NK-92 (cell line): ENCODE results near the gene IL15.

Experiments used
- DNase-seq: peaks from one replicate; lab custom pipeline; 2025; ENCODE audit not compliant: unreplicated experiment; lab: John Stamatoyannopoulos, UW

Gene IL15

DNA sequence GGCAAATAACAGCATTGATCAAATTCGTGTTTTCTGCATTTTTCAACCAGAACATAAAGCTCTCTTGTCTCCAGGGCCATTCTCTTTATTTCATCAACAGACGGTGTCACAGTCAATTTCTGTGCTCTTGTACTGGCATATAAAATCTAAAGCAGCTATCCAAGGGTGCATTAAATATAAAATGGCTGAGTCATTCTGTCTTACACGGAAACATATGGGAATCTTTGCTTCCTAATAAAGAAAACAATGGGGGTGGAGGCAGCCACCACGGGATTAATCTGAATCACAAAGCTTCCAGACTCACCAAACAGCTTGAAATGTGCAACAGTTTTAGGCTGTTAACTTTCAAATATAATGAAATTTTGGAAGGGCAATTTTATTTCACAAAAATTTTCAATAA, 132.6 kb downstream of the IL15 start:
- no peak for DNase-seq

DNA sequence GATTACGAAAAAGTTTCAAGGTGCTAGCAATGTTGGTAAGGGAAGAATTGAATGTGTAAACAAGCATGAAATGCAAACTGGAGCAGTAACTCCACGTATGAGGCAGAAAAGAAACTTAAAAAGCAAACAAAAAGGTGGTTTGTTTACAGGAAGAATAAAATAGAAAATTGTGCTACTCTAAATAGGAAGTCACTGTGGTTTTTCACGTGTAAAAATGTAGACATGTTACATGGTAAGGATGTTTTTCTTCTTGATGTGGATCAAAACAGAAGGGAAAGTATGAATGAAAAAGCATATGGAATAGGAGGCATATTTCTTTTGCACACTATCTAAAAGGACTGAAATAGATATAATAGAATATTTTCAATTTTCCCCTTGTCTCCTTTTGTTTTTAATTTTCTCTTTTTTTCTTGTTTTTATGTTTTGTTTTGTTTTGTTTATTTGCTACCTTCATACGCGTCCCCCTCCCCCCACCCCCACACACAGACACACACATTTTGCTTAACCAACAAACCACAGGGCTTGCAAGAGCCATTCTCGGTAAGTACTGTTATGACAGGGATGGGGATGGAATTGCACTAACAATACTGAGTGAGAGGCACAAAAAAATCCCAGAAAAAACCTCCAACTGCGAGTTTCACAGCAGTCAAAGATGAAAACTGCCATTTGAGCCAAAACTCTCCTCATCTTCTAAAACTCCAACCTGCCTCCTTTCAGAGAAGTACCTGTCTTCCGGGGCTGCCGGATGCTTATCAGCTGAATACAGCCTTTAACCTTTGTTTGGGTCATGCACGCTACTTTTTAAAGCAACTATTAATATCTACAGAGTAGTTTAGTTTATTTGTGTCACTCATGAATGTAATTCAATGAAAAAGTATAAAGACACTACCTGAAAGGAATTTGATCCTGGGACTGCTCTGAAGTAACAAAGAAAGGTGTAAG, 135.8 kb downstream of the IL15 start:
- no peak for DNase-seq

DNA sequence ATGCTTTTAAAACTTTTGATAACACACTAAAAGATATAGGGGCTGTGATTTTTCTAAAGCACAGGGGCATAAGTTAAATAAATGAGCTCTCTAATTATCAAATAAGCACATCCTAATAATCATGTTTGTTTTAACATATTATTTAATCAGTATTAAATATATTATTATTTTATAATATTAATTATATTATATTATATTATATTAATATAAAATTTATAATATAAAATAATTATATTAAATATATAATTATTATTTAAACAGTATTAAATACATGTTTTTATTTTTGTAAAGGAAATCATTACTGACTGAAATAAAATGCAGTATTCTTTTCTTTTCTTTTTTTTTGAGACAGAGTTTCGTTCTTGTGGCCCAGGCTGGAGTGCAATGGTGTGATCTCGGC, 136.5 kb downstream of the IL15 start:
- DNase-seq, result no peak

DNA sequence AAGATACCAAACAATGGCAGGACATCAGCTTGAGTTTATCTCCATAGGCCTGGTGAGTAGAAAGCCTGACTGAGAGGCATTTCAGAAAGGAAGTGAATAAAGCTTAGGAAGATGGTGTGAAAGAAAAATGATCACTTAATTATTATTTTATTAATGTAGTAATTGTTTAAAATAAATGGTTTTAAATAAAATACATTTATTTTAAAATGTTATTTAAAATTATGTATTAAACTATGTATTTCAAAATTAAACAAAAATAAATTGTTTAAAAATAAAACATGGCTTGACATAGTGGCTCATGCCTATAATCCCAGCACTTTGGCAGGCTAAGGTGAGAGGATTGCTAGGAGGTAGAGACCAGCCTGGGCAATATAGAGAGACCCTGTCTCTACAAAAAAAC, 145.8 kb downstream of the IL15 start:
- no peak for DNase-seq
